ES-I3 (cell line): ENCODE data around the gene AFM.

ENCODE experiments used
- H3K36me3 ChIP-seq: 2 replicates; pipeline ENCODE4 v1.6.1; 2013; ENCODE audit warnings: mild to moderate bottlenecking, low read length, control low read depth, moderate library complexity; ENCODE audit not compliant: insufficient read depth
- H3K4me1 ChIP-seq: 2 replicates; pipeline ENCODE4 v1.6.1; 2013; ENCODE audit warnings: mild to moderate bottlenecking, control low read depth, low read length; ENCODE audit not compliant: insufficient read depth
- H3K9ac ChIP-seq: 2 replicates; pipeline ENCODE4 v1.6.1; 2013; ENCODE audit warnings: low read depth, mild to moderate bottlenecking, low read length, moderate library complexity
- H3K9me3 ChIP-seq: 2 replicates; pipeline ENCODE4 v1.6.1; 2013; ENCODE audit warnings: mild to moderate bottlenecking, low read length, moderate library complexity; ENCODE audit not compliant: control insufficient read depth, insufficient read depth

AFM gene

DNA sequence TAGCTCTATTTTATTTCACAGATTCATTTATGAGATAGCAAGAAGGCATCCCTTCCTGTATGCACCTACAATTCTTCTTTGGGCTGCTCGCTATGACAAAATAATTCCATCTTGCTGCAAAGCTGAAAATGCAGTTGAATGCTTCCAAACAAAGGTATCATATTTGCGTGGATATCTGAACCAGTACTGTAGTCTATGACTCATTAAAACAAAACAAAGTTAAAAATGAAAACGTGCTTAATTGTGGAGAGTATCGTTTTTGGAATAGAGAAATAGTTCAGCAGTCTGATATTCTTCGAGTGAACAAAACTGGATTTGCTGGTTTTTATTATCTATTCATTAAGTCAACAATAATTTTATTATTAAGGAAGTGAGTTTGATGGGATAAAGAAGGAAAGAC is 39.3 kb upstream of the AFM start:
- H3K9ac ChIP-seq: no peak overlapping the region
- no peaks in the 10 kb centered on the region for H3K9me3 ChIP-seq
- no peaks in the 10 kb centered on the region for H3K36me3 ChIP-seq
- 0 out of 2 replicates have a peak, but pooled peaks cover 4% of the 10 kb centered on the region for H3K4me1 ChIP-seq

DNA sequence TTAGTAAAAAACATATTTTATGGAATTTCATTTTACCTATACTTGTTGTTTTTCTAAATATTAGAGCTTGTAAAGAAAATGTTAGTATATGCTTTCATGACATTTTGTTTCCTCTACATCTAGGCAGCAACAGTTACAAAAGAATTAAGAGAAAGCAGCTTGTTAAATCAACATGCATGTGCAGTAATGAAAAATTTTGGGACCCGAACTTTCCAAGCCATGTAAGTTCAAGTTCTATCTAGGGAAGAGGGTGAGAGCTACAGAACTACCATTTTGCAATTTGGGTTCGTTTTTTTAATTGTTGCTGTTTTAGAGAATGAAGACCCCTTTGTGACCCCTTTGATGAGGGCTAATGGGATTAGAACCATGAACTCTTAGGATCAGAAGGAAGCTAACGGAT is 38.3 kb upstream of the AFM start:
- H3K36me3 ChIP-seq: no peaks in the 10 kb centered on the region
- no peaks in the 10 kb centered on the region for H3K9me3 ChIP-seq
- 0 out of 2 replicates have a peak, but pooled peaks cover 4% of the 10 kb centered on the region for H3K4me1 ChIP-seq
- no peak overlapping the region for H3K9ac ChIP-seq

DNA sequence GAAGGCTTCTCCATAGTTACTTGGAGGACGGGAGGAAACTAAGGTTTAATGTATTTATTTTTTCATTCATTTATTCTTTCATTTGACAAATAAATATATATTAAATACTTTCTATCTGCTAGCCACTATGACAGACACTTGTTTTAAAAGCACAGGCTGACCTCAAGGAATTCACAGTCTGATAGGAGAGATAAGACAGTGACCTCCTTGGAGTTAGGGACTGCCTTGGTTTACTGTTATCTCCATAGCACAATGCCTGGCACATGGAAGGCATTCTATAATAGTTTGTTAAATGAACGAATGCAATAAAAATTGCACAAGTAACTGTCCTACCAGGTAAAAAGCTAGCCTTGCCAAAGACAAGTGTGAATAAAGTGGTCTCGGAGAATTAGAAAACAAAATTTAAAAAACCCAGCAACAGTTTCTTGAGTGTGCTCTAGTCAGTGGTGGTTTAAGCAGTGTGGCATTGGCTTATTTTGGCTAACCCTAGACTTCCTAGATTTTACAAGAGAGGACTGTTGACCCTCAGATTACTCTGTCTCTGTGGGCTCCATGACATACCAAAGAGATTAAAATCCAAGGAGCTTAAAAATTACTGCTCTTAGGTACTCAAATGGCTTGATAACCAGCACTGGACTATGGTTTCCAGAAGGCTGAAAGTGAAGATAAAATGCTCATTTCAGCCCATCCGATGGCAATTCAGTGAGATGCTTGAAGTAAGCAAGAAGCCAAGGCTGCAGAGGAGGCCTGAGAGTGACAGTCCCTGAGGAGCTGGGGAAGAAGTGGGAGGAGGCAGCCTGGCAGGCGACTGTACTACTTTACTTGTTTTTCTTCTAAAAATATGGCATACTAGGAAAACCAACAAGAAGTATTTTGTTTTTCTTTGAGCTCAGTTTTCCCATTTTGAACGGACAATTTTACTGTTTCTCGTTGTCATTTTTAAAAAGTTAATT is 35.9 kb upstream of the AFM start:
- Histone ChIP-seq H3K9ac (no peak overlapping the region), H3K36me3 (no peaks in the 10 kb centered on the region), H3K9me3 (no peaks in the 10 kb centered on the region), H3K4me1 (peaks cover 14% of the 10 kb centered on the region; the same call in 1 of the 2 replicates)

DNA sequence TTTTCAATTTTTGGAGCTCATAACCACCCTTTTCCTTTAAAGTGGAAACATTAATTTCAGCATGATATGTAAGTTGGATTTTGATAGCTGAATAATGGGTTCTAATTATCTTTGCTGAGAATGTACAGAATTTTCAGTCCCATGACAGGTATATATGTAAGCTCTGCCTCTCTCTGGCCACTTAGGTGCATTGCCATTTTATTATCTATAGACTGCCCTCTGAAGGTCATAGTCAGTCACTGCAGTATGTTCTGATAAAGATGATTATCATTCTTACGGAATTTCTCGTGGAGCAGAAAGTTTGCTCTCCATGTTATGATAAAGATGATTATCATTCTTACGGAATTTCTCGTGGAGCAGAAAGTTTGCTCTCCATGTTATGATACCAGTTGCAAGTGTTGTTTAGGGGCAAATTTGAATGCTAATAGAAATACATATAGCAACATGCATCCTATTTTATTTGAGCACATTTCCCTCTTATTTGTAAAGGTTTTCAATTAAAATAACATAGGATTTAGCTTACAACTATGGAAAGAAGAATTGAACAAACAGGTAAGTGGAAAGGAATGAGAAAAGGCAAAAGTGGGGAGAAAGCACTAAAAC is 35.1 kb upstream of the AFM start:
- no peaks in the 10 kb centered on the region for H3K9me3 ChIP-seq
- H3K9ac ChIP-seq: no peak overlapping the region
- H3K36me3 ChIP-seq: no peaks in the 10 kb centered on the region
- H3K4me1 ChIP-seq: peaks cover 19% of the 10 kb centered on the region

DNA sequence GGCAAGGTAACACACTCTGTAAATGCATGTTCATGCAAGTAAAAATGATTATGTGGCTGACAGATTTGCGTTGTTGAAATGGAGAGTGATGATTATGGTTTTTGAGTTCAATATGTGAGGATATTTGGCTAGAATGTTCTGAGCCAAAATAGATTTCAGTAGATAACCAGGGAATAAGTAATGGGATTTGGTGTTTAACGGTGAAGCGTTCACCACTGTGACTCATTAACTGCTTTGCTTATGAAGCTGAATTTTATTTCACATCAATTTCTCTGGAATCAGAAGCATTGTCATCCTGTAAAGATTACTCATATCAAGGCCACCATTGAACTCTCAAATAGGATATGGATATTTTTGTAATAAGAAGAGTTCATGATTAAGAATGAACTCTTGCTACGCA is 33.9 kb upstream of the AFM start:
- Histone ChIP-seq H3K36me3 (no peaks in the 10 kb centered on the region), H3K4me1 (peaks cover 31% of the 10 kb centered on the region), H3K9me3 (no peaks in the 10 kb centered on the region), H3K9ac (no peak overlapping the region)

DNA sequence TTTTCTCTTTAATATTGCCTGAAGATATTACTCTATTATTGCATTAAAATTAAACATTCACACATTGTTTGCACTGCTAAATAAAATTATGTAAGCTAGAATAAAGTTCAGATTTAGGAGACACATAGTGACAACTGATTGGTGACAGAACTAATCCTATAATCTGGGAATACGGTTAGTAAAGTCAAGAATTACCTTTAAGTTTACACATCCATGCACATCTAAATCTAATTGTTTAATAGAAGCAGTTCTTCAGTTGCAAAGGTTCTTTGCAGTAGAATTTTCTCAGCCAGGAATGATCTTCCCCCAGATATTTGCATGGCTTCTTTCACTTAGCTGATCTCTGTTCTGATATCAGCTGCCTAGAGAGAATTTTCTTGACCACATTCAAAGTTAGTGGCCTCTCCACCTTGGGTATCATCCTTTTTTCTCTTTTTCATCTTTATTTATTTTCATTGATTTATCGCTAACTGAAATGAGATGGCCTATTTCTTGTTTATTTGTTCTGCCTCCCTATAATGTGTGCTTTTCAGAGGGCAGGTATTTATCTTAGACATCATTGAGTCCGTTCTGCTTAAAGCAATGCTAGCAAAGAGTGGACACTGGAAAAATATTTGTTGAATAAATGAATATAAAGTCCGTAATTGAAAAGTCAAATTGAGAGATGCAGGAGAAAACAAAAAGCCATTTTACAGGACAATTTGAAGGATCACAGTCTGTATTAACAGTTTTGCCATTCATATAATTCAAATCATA is 32.9 kb upstream of the AFM start:
- H3K9me3 ChIP-seq: no peaks in the 10 kb centered on the region
- peaks cover 37% of the 10 kb centered on the region for H3K4me1 ChIP-seq
- no peaks in the 10 kb centered on the region for H3K36me3 ChIP-seq
- H3K9ac ChIP-seq: no peak overlapping the region

DNA sequence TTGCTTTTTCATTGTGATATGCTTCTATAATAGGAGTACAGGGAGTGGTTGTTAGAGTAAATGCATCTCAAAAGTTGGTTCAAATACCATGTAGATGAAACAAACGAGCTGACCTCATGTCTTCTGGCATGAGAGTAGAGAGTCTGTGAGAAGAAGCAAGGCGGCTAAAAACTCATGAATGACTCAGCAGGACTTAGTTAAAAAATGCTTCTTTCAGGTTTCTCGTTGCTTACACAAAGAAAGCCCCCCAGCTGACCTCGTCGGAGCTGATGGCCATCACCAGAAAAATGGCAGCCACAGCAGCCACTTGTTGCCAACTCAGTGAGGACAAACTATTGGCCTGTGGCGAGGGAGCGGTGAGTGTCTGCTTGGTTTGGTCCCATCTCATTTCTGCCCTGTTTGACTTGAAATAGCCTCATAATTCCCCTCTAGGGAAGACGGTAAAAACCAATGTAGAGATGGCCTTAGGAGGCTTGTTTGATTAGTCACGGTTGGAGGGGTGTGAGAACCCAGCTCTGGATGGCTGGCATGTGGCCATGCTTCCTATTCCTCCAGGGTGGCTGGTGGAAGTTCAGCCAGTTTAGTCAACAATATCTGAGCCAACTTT is 31.0 kb upstream of the AFM start:
- H3K9ac ChIP-seq: no peak overlapping the region
- no peaks in the 10 kb centered on the region for H3K9me3 ChIP-seq
- no peaks in the 10 kb centered on the region for H3K36me3 ChIP-seq
- H3K4me1 ChIP-seq: peaks cover 38% of the 10 kb centered on the region

DNA sequence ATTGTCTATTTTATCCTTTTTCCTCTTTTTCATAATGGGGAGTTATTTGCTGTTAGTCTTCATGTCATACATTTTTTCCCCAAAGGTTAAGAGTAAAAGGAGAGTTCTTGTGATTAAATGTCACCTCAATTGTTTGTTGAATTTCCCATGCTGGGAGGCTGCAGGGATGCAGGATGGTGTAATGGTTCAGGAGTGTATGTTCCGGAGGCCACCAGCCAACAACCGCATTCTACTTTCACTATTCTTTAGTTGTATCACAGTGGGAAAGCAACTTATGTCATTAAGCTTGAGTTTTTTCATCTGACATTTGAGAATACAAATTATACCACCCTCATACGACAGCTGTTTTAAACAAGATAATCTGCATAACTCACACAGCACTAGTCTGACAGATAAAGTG is 30.1 kb upstream of the AFM start:
- Histone ChIP-seq H3K9me3 (no peaks in the 10 kb centered on the region), H3K36me3 (no peaks in the 10 kb centered on the region), H3K9ac (no peak overlapping the region), H3K4me1 (peaks cover 34% of the 10 kb centered on the region)

DNA sequence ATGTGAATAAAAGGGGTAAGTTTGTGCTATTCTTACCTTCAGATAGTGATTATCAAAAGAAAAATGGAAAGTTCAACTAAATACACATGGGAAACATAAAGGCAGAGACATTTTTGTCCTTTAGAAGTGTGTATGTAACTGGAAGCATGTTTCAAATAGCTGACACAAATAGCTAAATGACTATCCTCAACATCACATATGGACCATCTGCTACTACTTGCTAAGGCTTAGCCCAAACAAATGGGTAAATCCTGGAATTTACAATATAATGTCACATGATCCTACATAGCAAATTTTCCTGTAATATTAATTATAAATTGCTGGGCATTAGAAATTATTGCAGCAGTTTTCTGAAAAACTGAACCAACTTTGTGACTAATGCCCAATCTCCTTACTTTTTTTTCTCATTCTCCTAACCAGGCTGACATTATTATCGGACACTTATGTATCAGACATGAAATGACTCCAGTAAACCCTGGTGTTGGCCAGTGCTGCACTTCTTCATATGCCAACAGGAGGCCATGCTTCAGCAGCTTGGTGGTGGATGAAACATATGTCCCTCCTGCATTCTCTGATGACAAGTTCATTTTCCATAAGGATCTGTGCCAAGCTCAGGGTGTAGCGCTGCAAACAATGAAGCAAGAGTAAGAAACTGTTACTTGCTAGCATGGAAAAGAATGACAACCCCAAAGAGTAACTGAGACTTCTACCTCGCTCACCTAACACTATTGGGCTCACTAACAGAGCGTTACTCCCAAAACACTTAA is 29.4 kb upstream of the AFM start:
- peaks cover 34% of the 10 kb centered on the region for H3K4me1 ChIP-seq
- H3K36me3 ChIP-seq: no peaks in the 10 kb centered on the region
- H3K9me3 ChIP-seq: no peaks in the 10 kb centered on the region
- no peak overlapping the region for H3K9ac ChIP-seq

DNA sequence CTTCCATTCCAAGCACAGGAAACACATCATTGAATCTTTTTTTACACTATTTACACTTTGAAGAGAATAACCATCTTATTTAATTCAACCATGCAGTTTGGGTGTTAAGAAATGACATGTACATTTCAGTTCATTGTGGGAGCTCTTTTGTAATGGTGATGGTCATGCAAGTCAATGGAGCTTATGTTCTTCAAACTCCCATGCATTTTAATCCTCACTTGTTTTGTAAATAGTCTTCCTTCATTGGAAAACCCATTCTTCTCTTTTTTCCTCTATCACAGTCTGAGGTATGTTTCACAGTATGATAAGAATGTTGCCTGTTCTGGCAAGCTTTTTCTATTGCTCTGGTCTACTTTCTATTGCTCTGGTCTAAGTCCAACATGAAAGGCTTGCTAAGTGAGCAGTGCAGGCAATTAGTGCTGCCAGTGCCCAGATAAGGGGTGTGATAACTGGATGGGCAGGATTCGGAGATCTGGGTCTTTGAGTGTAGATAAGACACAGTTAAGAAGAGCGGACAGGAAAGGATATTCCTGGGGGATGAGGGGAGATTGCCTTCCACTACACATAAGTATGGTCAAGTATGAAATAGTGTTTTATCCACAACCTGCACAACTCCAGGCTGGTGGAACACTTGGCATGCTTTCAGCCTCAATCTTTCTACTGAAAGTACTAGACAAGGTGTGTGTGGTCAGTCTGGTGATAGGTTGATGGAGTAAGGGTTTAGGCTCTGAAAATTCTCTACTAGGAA is 28.4 kb upstream of the AFM start:
- H3K9ac ChIP-seq: no peak overlapping the region
- H3K4me1 ChIP-seq: peaks cover 34% of the 10 kb centered on the region
- no peaks in the 10 kb centered on the region for H3K9me3 ChIP-seq
- H3K36me3 ChIP-seq: no peaks in the 10 kb centered on the region

DNA sequence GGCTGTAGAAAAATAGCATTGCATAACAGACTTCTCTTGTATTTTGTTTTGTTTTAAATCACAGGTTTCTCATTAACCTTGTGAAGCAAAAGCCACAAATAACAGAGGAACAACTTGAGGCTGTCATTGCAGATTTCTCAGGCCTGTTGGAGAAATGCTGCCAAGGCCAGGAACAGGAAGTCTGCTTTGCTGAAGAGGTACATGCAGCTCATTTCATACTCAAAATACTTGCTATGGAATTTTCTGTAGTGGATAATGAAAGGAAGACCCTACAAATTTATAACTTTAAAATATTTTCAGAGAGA is 27.9 kb upstream of the AFM start:
- Histone ChIP-seq H3K9me3 (no peaks in the 10 kb centered on the region), H3K36me3 (no peaks in the 10 kb centered on the region), H3K9ac (no peak overlapping the region), H3K4me1 (peaks cover 34% of the 10 kb centered on the region)

DNA sequence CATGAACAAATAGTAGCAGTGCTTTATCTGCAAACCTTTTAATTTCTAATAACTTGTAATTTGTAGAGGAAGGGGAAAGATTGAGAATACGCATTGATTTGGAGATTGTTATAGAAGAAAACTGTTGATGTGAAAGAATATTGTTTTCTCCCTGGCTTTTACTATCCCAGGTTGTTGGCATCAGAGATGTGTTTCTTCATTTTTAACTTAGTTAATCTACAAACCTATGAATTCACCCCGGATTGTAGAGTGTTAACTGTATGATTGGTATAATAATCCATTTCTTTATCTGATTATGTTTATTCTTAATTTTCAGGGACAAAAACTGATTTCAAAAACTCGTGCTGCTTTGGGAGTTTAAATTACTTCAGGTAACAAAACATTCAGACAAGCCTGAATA is 26.6 kb upstream of the AFM start:
- Histone ChIP-seq H3K4me1 (peaks cover 30% of the 10 kb centered on the region), H3K36me3 (no peaks in the 10 kb centered on the region), H3K9me3 (no peaks in the 10 kb centered on the region), H3K9ac (no peak overlapping the region)

DNA sequence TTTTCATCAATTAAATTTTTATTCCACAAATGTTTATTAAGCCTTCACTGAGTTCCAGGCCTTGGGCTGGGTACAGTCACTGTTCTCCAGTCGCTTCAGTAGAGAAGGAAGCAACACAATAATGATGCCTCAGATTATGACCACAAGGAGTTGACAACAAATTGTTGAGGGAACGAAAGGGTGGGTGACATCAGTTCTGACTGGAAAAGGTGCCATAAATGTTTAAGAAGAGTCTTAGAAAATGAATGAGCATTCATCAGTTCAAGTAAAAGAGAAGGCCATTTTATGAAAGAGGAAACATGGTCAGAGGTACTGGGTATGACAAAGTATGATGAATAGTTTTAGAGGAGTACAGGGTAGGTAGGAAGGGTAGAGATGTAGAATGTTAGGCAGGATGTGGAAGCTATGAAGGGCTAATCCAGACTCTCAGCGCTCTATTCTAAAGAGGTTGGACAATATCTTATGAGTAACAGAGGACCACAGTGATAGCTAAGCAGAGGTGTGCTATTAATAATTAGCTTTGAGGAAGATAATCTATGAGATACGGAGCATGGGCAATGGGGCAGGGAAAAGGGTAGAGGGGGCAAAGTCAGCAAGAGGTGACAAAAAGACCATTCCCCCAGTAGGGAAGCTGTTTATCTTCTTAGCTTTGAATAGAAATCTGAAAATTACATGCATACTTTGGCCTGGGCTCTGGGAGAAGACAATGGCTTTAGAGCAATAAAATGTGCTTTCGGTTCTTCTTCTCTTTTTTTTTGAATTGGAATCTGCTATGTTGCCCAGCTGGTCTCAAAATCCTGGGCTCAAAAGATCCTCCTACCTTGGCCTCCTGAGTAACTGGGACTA is 25.1 kb upstream of the AFM start:
- Histone ChIP-seq H3K9me3 (no peaks in the 10 kb centered on the region), H3K4me1 (peaks cover 20% of the 10 kb centered on the region), H3K9ac (no peak overlapping the region), H3K36me3 (no peaks in the 10 kb centered on the region)
